Endothelial cell of umbilical vein (primary cell): ENCODE measurements around the gene KCNMA1. TPM values are rescaled to one million over a fixed set of nuclear protein-coding genes. Genes with fewer than 3 reads are reported as not detected.

Experiments
- BruUV-seq: library from RNA; stranded (reverse); fragments of 400-500 nt; replicated peaks from 2 replicates; lab custom pipeline; 2021; lab: Mats Ljungman, UMichigan
- CTCF ChIA-PET: fragments of 300-600, 350-600 bp; sonication (Branson Sonifier 250); formaldehyde crosslinking; loops from one replicate; lab custom pipeline; 2021; ENCODE audit warnings: antibody characterized with exemption, inconsistent platforms; lab: Charles Lee
- POLR2A ChIA-PET: fragments of 300-600, 350-600 bp; sonication (Branson Sonifier 250); formaldehyde crosslinking; loops from one replicate; lab custom pipeline; 2021; ENCODE audit warnings: antibody characterized with exemption, inconsistent platforms; lab: Charles Lee
- DNase-seq: peaks from one replicate; pipeline ENCODE4 v3.0.0-alpha.2; 2011; ENCODE audit warnings: low read depth, low spot score
- FAIRE-seq: peaks from 2 replicates; lab custom pipeline; 2011; peaks lifted over from hg19 to GRCh38; lab: Jason Lieb, UNC
- H2AFZ ChIP-seq: 2 replicates; pipeline ENCODE4 v1.6.0; 2012; ENCODE audit warnings: low read depth, low read length, control low read depth, inconsistent platforms
- H3K27ac ChIP-seq: 2 replicates; pipeline ENCODE4 v1.5.1; 2011; ENCODE audit warnings: low read depth, mild to moderate bottlenecking, control low read depth, low read length, moderate library complexity; ENCODE audit not compliant: insufficient read depth
- H3K27me3 ChIP-seq, 2 experiments: 2 replicates each; pipeline versions ENCODE4 v1.6.0 to v1.6.1; 2011; ENCODE audit warnings: low read length in 2 of 2, mixed read lengths in 1 of 2; ENCODE audit not compliant: control insufficient read depth in 2 of 2, insufficient read depth in 2 of 2
- H3K36me3 ChIP-seq, 2 experiments: 2 replicates in 1 of 2; 3 replicates in 1 of 2; pipeline ENCODE4 v1.5.1; 2011; ENCODE audit warnings: low read length in 2 of 2, mild to moderate bottlenecking in 1 of 2, moderate library complexity in 1 of 2; ENCODE audit not compliant: control insufficient read depth in 2 of 2, insufficient read depth in 2 of 2; ENCODE audit errors: extremely low read depth in 1 of 2
- H3K4me1 ChIP-seq: 3 replicates; pipeline ENCODE4 v1.5.1; 2011; ENCODE audit warnings: mild to moderate bottlenecking, low read length; ENCODE audit not compliant: control insufficient read depth, insufficient read depth; ENCODE audit errors: extremely low read depth
- H3K4me2 ChIP-seq: 2 replicates; pipeline ENCODE4 v1.6.1; 2011; ENCODE audit warnings: low read length, control low read depth, mixed read lengths; ENCODE audit not compliant: insufficient read depth
- H3K4me3 ChIP-seq, 3 experiments: fragments of 200-600 bp in 1 of 3; sonication (generic), shearing (Covaris generic) in 1 of 3; replicated peaks in 1 of 3; 2 replicates each; pipeline ENCODE4 v1.5.1; 2011 to 2016; ENCODE audit warnings: control low read depth in 3 of 3, low read length in 3 of 3, mild to moderate bottlenecking in 2 of 3, inconsistent platforms in 1 of 3, low read depth in 1 of 3, moderate library complexity in 1 of 3; ENCODE audit not compliant: insufficient read depth in 1 of 3
- H3K79me2 ChIP-seq: 2 replicates; pipeline ENCODE4 v1.6.0; 2012; ENCODE audit warnings: low read length, inconsistent platforms; ENCODE audit not compliant: control insufficient read depth, insufficient read depth
- H3K9ac ChIP-seq: replicated peaks from 2 replicates; pipeline ENCODE3; 2011; ENCODE audit warnings: low read length, control low read depth; ENCODE audit not compliant: insufficient read depth; ENCODE audit errors: extremely low read depth
- H3K9me1 ChIP-seq: replicated peaks from 3 replicates; pipeline ENCODE4 v1.6.0; 2011; ENCODE audit warnings: mild to moderate bottlenecking, low read length; ENCODE audit not compliant: control insufficient read depth, insufficient read depth; ENCODE audit errors: extremely low read depth
- H3K9me3 ChIP-seq: replicated peaks from 2 replicates; pipeline ENCODE4 v1.5.1; 2012; ENCODE audit warnings: low read length, inconsistent platforms; ENCODE audit not compliant: control insufficient read depth, insufficient read depth
- H4K20me1 ChIP-seq: replicated peaks from 2 replicates; pipeline ENCODE3; 2011; ENCODE audit warnings: mild to moderate bottlenecking, low read length; ENCODE audit not compliant: control insufficient read depth, insufficient read depth; ENCODE audit errors: extremely low read depth
- CTCF ChIP-seq, 2 donors: IDR thresholded peaks; 1 replicate in 1 of 2; 2 replicates in 1 of 2; pipeline ENCODE4 v1.5.1; 2011; ENCODE audit warnings: low read length in 2 of 2, mild to moderate bottlenecking in 2 of 2, moderate library complexity in 2 of 2, control low read depth in 1 of 2, inconsistent platforms in 1 of 2, low read depth in 1 of 2; ENCODE audit not compliant: insufficient read depth in 1 of 2; ENCODE audit errors: extremely low read depth in 1 of 2
- FOS ChIP-seq: IDR thresholded peaks from 2 replicates; pipeline ENCODE4 v1.6.1; 2011; ENCODE audit warnings: mild to moderate bottlenecking, low read length, moderate library complexity, borderline replicate concordance; ENCODE audit not compliant: insufficient read depth
- JUN ChIP-seq: IDR thresholded peaks from 2 replicates; pipeline ENCODE4 v1.6.1; 2011; ENCODE audit warnings: borderline replicate concordance, low read depth; ENCODE audit not compliant: insufficient read length, insufficient read depth
- MAX ChIP-seq: IDR thresholded peaks from 2 replicates; pipeline ENCODE4 v1.6.1; 2011; ENCODE audit not compliant: insufficient read depth, insufficient read length
- dilution Hi-C: fragments of 300-500 bp; cut with MboI; formaldehyde crosslinking; loops from one replicate; pipeline ENCODE4 v1.15.0; 2019; ENCODE audit warnings: low sequenced_read_pairs; ENCODE audit not compliant: extremely low pct_ligation_motif_present
- intact Hi-C: fragments of 100-400 bp; cut with micrococcal nuclease; formaldehyde crosslinking; loops from one replicate; pipeline ENCODE4 v1.10.0; 2022
- polyA plus RNA-seq, 4 experiments: library from polyadenylated mRNA; depleted of rRNA in 3 of 4; stranded (reverse) in 3 of 4; unstranded in 1 of 4; fragments of >200 nt; gene quantifications; 2 replicates each; pipeline versions ENCODE4 v1.2.1 to v1.2.3, GENCODE V29; 2011 to 2012; ENCODE audit warnings: missing spikeins in 1 of 4
- total RNA-seq: library from RNA; stranded (reverse); gene quantifications from 2 replicates; pipeline ENCODE4 v1.2.3, GENCODE V29; 2021

KCNMA1 gene
- total and polyA plus RNA-seq, 2 donors (not counting 3 experiments of a cell fraction or from before 2014, with no cell fraction given) = 0.10 to 0.82 TPM

GRCh38 chr10:77636282-77636966 is 1.2 kb downstream of the KCNMA1 start:
- no TSS peak for BruUV-seq
- H3K9me1 ChIP-seq = no peaks in the 10 kb centered on the region
- dilution Hi-C loops = no loop called here
- CTCF ChIA-PET = interaction anchor here (0.9 to 17.8 kb wide), 5 partner anchors 7 to 466 kb away, joined by 3 to 594 read pairs (median 5); no protein-coding TSS in a partner anchor
- H3K4me2 ChIP-seq = no peak overlapping the region
- H3K9me3 ChIP-seq = no peaks in the 10 kb centered on the region
- no peak overlapping the region for H2AFZ ChIP-seq
- no peaks in the 10 kb centered on the region for H3K79me2 ChIP-seq
- no peaks in the 10 kb centered on the region for H4K20me1 ChIP-seq
- no peak overlapping the region for H3K9ac ChIP-seq
- H3K4me3 ChIP-seq = no peak overlapping the region
- FAIRE-seq (no peak), DNase-seq (no peak)
- POLR2A ChIA-PET = no interaction called here
- H3K27me3 ChIP-seq = peaks cover 41 to 54% of the 10 kb centered on the region in 2 experiments
- H3K36me3 ChIP-seq = no peaks in the 10 kb centered on the region
- H3K27ac ChIP-seq = no peak overlapping the region
- intact Hi-C loops = no loop called here
- TF ChIP-seq CTCF (IDR thresholded peaks at IDR 0.05; ENCODE audit: extremely low read depth in 1 of 2, insufficient read depth in 1 of 2, low read depth in 1 of 2, low read length in 2 of 2) (no peak), FOS (no peak), MAX (no peak), JUN (no peak)
- no peaks in the 10 kb centered on the region for H3K4me1 ChIP-seq
